HG03432 (cell line): ENCODE results near the gene MSLN.

Experiments used
- ATAC-seq: cut with Tn5 transposase; IDR thresholded peaks from one replicate; pipeline ENCODE4 v1.9.1; 2021; ENCODE audit warnings: mild to moderate bottlenecking, moderate library complexity; ENCODE audit not compliant: unreplicated experiment

The MSLN gene

GRCh38 chr16:801584-802363, 41.2 kb downstream of the MSLN start:
- no peak for ATAC-seq

- ATAC-seq = no peak
These were observed 41.9 kb downstream of the MSLN start for GRCh38 chr16:802461-802860.

GRCh38 chr16:802914-803753, 42.6 kb downstream of the MSLN start:
- ATAC-seq = no peak

GRCh38 chr16:803754-804080, 43.2 kb downstream of the MSLN start:
- ATAC-seq = no peak

- no peak for ATAC-seq
These were observed 43.9 kb downstream of the MSLN start for GRCh38 chr16:804193-805048.

GRCh38 chr16:805474-805873, 44.9 kb downstream of the MSLN start:
- no peak for ATAC-seq

GRCh38 chr16:807347-808084, 47.0 kb downstream of the MSLN start:
- peak; percentile 88 for ATAC-seq

- no peak for ATAC-seq
These were observed 47.5 kb downstream of the MSLN start for GRCh38 chr16:808085-808386.

- ATAC-seq = no peak
These were observed 52.8 kb downstream of the MSLN start for GRCh38 chr16:813204-813915.

- ATAC-seq = no peak
These were observed 53.4 kb downstream of the MSLN start for GRCh38 chr16:813916-814412.

GRCh38 chr16:814974-815373, 54.4 kb downstream of the MSLN start:
- no peak for ATAC-seq

GRCh38 chr16:815861-816260, 55.3 kb downstream of the MSLN start:
- no peak for ATAC-seq

GRCh38 chr16:817001-817906, 56.7 kb downstream of the MSLN start:
- ATAC-seq = no peak

GRCh38 chr16:818132-818531, 57.6 kb downstream of the MSLN start:
- ATAC-seq = no peak
